ENCODE results near the gene PORCN.

The PORCN gene

GRCh38 chrX:48477960-48478755, 30.6 kb upstream of the PORCN start:
- DNase-seq = no peak

GRCh38 chrX:48478806-48479205, 30.0 kb upstream of the PORCN start:
- no peak for DNase-seq

GRCh38 chrX:48480142-48480541, 28.6 kb upstream of the PORCN start:
- no peak for DNase-seq

GRCh38 chrX:48480583-48480982, 28.2 kb upstream of the PORCN start:
- no peak for DNase-seq

GRCh38 chrX:48482526-48482925, 26.3 kb upstream of the PORCN start:
- no peak for DNase-seq

GRCh38 chrX:48487362-48487798, 21.4 kb upstream of the PORCN start:
- no peak for DNase-seq

GRCh38 chrX:48488034-48488433, 20.8 kb upstream of the PORCN start:
- DNase-seq = no peak

GRCh38 chrX:48489296-48489695, 19.5 kb upstream of the PORCN start:
- DNase-seq = no peak

GRCh38 chrX:48489892-48490291, 18.9 kb upstream of the PORCN start:
- no peak for DNase-seq

- DNase-seq = no peak
Observed at GRCh38 chrX:48490661-48491060, 18.1 kb upstream of the PORCN start.

GRCh38 chrX:48491809-48492208, 17.0 kb upstream of the PORCN start:
- no peak for DNase-seq

- no peak for DNase-seq
Observed at GRCh38 chrX:48492293-48492910, 16.4 kb upstream of the PORCN start.

GRCh38 chrX:48493890-48494364, 14.9 kb upstream of the PORCN start:
- no peak for DNase-seq

- no peak for DNase-seq
Observed at GRCh38 chrX:48496660-48497059, 12.1 kb upstream of the PORCN start.

GRCh38 chrX:48497871-48498270, 10.9 kb upstream of the PORCN start:
- DNase-seq = no peak

GRCh38 chrX:48498374-48498809, 10.4 kb upstream of the PORCN start:
- DNase-seq = no peak

- DNase-seq = no peak
Observed at GRCh38 chrX:48504261-48504660, 4.5 kb upstream of the PORCN start.

GRCh38 chrX:48505481-48505880, 3.3 kb upstream of the PORCN start:
- no peak for DNase-seq

- DNase-seq = no peak
Observed at GRCh38 chrX:48507246-48507645, 1.5 kb upstream of the PORCN start.

- no peak for DNase-seq
Observed at GRCh38 chrX:48509245-48509590, 426 bp downstream of the PORCN start.

- no peak for DNase-seq
Observed at GRCh38 chrX:48509619-48510018, 827 bp downstream of the PORCN start.

- no peak for DNase-seq
Observed at GRCh38 chrX:48511560-48511959, 2.8 kb downstream of the PORCN start.

- DNase-seq = no peak
Observed at GRCh38 chrX:48512371-48512935, 3.7 kb downstream of the PORCN start.

GRCh38 chrX:48513670-48514069, 4.9 kb downstream of the PORCN start:
- DNase-seq = no peak

All from CD4-positive, alpha-beta T cell treated with Interleukin-6 for 4 hours (primary cell).